ENCODE measurements around the gene OSGIN1.
A peak's percentile ranks its signal among the peaks of the same experiment; 100 is the strongest.

OSGIN1 gene

GRCh38 chr16:84000989-84001642 lies 48.1 kb downstream of the OSGIN1 start:
- no peak for DNase-seq (ENCODE audit: low read depth in 3 of 3)

- no peak for DNase-seq (ENCODE audit: low read depth in 3 of 3)
Measured at GRCh38 chr16:84001726-84002125, 48.7 kb downstream of the OSGIN1 start.

- DNase-seq (ENCODE audit: low read depth in 3 of 3) = no peak
Measured at GRCh38 chr16:84003038-84003437, 50.0 kb downstream of the OSGIN1 start.

DNA sequence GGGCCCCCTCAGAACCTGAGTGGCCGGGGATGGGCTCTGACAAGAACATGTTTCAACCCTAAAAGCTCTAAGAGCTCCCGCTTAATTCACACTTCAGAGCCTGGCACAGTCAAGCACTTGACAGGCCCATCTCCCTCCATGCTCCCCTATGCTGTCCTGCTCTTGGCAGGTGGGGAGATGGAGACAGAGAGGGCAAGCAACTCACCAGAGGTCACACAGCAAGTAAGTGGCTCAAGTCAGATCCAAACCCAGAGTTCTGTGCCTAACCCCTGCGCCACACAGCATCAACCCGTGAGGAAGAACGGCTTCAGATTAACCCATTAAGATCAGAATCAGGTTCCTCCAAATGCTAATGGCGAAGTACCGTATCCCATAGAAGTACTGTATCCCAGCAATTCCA lies 51.4 kb downstream of the OSGIN1 start:
- no peak for DNase-seq (ENCODE audit: low read depth in 3 of 3)

GRCh38 chr16:84005391-84005790 lies 52.4 kb downstream of the OSGIN1 start:
- DNase-seq (ENCODE audit: low read depth in 3 of 3) = no peak

DNA sequence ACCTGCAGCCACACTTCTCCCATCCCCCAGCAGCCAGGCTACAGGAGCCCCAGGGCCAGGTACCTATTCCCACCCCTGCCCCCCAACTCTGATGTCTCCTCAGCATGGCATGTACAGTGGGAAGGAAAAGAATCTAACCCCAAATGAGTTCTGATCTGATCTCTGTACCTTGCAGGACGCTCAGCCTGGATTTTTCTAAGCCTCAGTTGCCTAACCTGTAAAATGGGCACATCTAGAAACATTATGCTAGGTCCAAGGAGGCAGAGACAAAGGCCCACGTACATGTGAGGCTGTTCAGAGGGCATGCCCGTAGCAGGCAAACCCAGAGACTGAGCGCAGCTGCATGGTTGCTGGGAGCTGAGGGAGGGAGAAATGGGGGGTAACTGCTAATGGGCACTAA lies 54.5 kb downstream of the OSGIN1 start:
- DNase-seq (ENCODE audit: low read depth in 3 of 3) = no peak

DNA sequence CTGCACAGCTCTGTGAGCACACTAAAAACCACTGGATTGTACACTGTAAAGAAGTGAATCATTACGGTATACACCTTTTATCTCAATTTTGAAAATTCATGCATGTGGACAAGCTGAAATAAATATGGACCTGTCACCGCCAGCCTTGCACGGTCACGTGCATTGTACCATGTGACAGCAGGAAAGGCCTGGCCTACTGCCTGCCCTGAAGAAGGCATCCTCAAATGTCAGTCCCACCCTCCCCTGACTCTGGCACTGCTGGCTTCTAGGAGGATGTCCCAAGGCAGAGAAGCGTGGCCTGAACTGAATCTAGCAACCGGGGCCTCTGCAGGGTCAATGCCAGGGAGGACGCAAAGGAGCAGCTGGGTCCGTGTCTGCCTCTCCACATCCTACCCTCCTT lies 54.9 kb downstream of the OSGIN1 start:
- DNase-seq (ENCODE audit: low read depth in 3 of 3) = no peak

- no peak for DNase-seq (ENCODE audit: low read depth in 3 of 3)
Measured at GRCh38 chr16:84009282-84009681, 56.2 kb downstream of the OSGIN1 start.

DNA sequence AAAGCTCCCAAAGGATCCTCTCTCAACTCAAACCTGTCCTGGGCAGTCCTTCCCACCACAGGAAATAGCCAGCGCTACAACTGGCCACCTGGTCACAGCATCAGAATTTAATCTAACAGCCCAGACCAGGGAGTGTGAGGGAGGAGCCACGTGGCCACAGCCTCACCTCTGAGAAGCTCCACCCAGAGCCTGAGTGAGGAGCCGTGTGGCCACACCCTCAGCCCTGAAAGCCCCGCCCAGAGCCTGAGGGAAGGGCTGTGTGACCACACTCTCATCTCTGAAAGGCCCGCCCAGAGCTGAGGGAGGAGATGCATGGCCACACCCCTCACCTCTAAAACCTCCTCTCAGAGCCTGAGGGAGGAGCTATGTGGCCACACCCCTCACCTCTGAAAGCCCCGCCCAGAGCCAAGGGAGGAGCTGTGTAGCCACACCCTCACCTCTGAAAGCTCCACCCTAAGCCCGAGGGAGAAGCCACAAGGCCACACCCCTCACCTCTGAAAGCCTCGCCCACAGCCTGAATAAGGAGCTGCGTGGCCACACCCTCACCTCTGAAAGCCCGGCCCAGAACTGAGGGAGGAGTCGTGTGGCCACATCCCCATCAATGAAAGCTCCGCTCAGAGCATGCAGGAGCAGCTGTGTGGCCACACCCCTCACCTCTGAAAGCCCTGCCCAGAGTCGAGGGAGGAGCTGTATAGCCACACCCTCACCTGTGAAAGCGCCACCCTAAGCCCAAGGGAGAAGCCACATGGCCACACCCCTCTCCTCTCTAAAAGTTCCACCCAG lies 60.9 kb downstream of the OSGIN1 start:
- DNase-seq (ENCODE audit: low read depth in 3 of 3) = peak; percentile 26 to 80 (median 57)

GRCh38 chr16:84014570-84015327 lies 61.7 kb downstream of the OSGIN1 start:
- DNase-seq (ENCODE audit: low read depth in 3 of 3) = no peak

GRCh38 chr16:84015399-84015798 lies 62.4 kb downstream of the OSGIN1 start:
- DNase-seq (ENCODE audit: low read depth in 3 of 3) = no peak

Measured in stimulated activated CD4-positive, alpha-beta T cell treated with anti-CD3 and anti-CD28 coated beads, TNF-alpha, amount 100 ng/mL, for 48 hours (primary cell).